ENCODE results near the gene HSD17B4. TPM values are rescaled to one million over a fixed set of nuclear protein-coding genes. Genes with fewer than 3 reads are reported as not detected.
A peak's percentile ranks its signal among the peaks of the same experiment; 100 is the strongest.
"Not testable (repeated sequence)": the region's sequence is repeated elsewhere in the genome, so short reads cannot be mapped to it uniquely, and the experiment has no call there.

Gene HSD17B4
- total and polyA plus RNA-seq, 9 of the 15 experiments (the other 6 are each of a cell fraction or from before 2014, with no cell fraction given) = 50.6 to 187 (median 94.6) TPM

DNA sequence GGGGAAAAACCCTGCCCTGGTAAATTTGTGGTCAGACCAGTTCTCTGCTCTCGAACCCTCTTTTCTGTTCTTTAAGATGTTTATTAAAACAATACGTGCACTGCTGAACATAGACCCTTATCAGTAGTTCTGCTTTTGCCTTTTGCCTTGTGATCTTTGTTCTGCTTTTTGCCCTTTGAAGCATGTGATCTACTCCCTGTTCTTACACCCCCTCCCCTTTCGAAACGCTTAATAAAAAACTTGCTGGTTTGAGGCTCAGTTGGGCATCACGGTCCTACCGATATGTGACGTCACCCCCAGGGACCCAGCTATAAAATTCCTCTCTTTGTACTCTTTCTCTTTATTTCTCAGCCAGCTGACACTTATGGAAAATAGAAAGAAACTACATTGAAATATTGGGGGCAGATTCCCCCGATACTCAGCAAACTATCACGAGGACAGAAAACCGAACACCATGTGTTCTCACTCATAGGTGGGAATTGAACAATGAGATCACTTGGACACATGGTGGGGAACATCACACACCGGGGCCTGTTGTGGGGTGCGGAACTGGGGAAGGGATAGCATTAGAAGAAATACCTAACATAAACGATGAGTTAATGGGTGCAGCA is 38.1 kb upstream of the HSD17B4 start:
- H3K27me3 ChIP-seq (ENCODE audit: control insufficient read depth in 2 of 2, insufficient read depth in 2 of 2, low read length in 2 of 2); H3K9me1 ChIP-seq (ENCODE audit: control insufficient read depth, insufficient read depth, low read length); H3K36me3 ChIP-seq (ENCODE audit: control insufficient read depth, insufficient read depth, low read length); H3K79me2 ChIP-seq (ENCODE audit: control insufficient read depth, insufficient read depth, low read length); H2AFZ ChIP-seq (ENCODE audit: low read depth, low read length); intact Hi-C loops (cut with micrococcal nuclease); H3K27ac ChIP-seq (ENCODE audit: extremely low read depth, low read depth, low read length); H3K9me3 ChIP-seq (replicated peaks; ENCODE audit: control insufficient read depth, insufficient read depth, low read depth, low read length); CTCF ChIA-PET (ENCODE audit: low intra/inter-chr PET ratio); H4K20me1 ChIP-seq (replicated peaks; ENCODE audit: control insufficient read depth, insufficient read depth, low read length); H3K4me3 ChIP-seq; DNase-seq (ENCODE audit: extremely low read depth in 1 of 4, low spot score in 3 of 4); POLR2A ChIA-PET; BruUV-seq (replicated peaks); H3K9ac ChIP-seq (ENCODE audit: insufficient read depth in 1 of 2, low read depth in 2 of 2, low read length in 2 of 2); FAIRE-seq; H3K4me2 ChIP-seq (ENCODE audit: insufficient read depth, low read length); ATAC-seq: not testable (repeated sequence)
- peaks cover 0 to 28% of the 10 kb centered on the region in 2 experiments; a peak in 3 of 5 replicates for H3K4me1 ChIP-seq (replicated peaks in 1 of 2; ENCODE audit: control insufficient read depth in 2 of 2, insufficient read depth in 2 of 2, low read length in 2 of 2)
- 77% methylated on average over 13 of the region's 13 CpGs for WGBS (ENCODE audit: insufficient coverage, low coverage, missing lambda C conversion rate)
- in situ Hi-C loops (cut with MboI) = loop anchor here (5.0 kb wide), 1 partner anchor 427 kb away; the partner anchor contains the start of gene DTWD2
- TF ChIP-seq CHAMP1 (IDR thresholded peaks at IDR 0.05) = 0 out of 2 replicates have a peak, but pooled peaks have one; percentile 47
- TF ChIP-seq CC2D1A (IDR thresholded peaks at IDR 0.05) = peak; percentile 16; the same call in 1 of the 2 replicates
- TF ChIP-seq, protein P1, sequence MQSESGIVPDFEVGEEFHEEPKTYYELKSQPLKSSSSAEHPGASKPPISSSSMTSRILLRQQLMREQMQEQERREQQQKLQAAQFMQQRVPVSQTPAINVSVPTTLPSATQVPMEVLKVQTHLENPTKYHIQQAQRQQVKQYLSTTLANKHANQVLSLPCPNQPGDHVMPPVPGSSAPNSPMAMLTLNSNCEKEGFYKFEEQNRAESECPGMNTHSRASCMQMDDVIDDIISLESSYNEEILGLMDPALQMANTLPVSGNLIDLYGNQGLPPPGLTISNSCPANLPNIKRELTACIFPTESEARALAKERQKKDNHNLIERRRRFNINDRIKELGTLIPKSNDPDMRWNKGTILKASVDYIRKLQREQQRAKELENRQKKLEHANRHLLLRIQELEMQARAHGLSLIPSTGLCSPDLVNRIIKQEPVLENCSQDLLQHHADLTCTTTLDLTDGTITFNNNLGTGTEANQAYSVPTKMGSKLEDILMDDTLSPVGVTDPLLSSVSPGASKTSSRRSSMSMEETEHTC (IDR thresholded peaks at IDR 0.05) = 0 out of 2 replicates have a peak, but pooled peaks have one; percentile 41
